ENCODE measurements around the gene PCDH15. TPM values are rescaled to one million over a fixed set of nuclear protein-coding genes. Genes with fewer than 3 reads are reported as not detected.

The PCDH15 gene
- total RNA-seq, 1 experiment from 2014 or later = 0.61 TPM

DNA sequence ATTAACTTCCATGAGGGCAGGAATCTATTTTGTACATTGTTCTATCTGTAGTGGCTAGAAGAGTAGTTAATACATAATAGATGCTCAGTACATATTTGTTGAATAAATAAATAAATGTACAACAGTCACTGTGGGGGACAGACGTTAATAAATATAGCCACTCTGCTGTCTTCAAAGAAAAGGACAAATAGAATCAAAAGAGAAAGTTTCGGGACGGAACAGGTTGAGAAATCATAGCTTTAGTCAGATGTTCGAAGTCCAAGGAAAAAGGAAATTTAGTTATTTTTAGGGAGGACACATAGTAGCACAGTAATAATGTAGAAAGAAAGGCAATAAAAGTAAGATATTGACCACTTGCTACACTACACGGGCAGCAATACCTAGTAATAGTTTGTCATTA lies 861.4 kb downstream of the PCDH15 start:
- no peak overlapping the region for H3K14ac ChIP-seq (ENCODE audit: insufficient read depth, low read length)
- DNase-seq = no peak
- H3K18ac ChIP-seq (ENCODE audit: insufficient read length, low read depth, low read length) = no peak overlapping the region
- no peaks in the 10 kb centered on the region for H3K23me2 ChIP-seq (ENCODE audit: insufficient read length, low read depth, low read length, poor library complexity, severe bottlenecking)
- Mint-ChIP-seq H3K36me3 (ENCODE audit: insufficient read depth in 1 of 3, low read depth in 3 of 3) (no peaks in the 10 kb centered on the region), H3K27ac (no peak overlapping the region), H3K9me3 (no peaks in the 10 kb centered on the region), H3K4me3 (no peak overlapping the region), H3K27me3 (ENCODE audit: low read depth) (no peaks in the 10 kb centered on the region), H3K4me1 (no peaks in the 10 kb centered on the region)
- no peak overlapping the region for H3T11ph ChIP-seq (ENCODE audit: low read length)
- H4K5ac ChIP-seq (ENCODE audit: insufficient read length, low read depth, low read length) = no peak overlapping the region
- no peaks in the 10 kb centered on the region for H3K79me2 ChIP-seq (ENCODE audit: insufficient read depth, low read length)
- H2BK20ac ChIP-seq (ENCODE audit: low read depth, low read length, poor library complexity, severe bottlenecking) = no peak overlapping the region
- no peak overlapping the region for H4K91ac ChIP-seq (ENCODE audit: insufficient read length, low read depth, low read length)
- no peak overlapping the region for H2AK5ac ChIP-seq (ENCODE audit: insufficient read length, low read length)
- H3K23ac ChIP-seq (ENCODE audit: insufficient read length, low read depth, low read length) = no peak overlapping the region
- H3K56ac ChIP-seq (ENCODE audit: insufficient read length, low read depth, low read length) = no peak overlapping the region
- H3K9ac ChIP-seq (ENCODE audit: extremely low read depth, insufficient read length, low read length) = no peak overlapping the region
- no peak overlapping the region for H2BK120ac ChIP-seq (ENCODE audit: low read depth, low read length, poor library complexity, severe bottlenecking)
- no peak overlapping the region for H4K8ac ChIP-seq (replicated peaks; ENCODE audit: insufficient read length, low read depth, low read length)
- no CpG with 5 or more reads among the region's 5 CpGs for WGBS (ENCODE audit: extremely low coverage, insufficient read length, low lambda C conversion rate)
- TF ChIP-seq, protein P1, sequence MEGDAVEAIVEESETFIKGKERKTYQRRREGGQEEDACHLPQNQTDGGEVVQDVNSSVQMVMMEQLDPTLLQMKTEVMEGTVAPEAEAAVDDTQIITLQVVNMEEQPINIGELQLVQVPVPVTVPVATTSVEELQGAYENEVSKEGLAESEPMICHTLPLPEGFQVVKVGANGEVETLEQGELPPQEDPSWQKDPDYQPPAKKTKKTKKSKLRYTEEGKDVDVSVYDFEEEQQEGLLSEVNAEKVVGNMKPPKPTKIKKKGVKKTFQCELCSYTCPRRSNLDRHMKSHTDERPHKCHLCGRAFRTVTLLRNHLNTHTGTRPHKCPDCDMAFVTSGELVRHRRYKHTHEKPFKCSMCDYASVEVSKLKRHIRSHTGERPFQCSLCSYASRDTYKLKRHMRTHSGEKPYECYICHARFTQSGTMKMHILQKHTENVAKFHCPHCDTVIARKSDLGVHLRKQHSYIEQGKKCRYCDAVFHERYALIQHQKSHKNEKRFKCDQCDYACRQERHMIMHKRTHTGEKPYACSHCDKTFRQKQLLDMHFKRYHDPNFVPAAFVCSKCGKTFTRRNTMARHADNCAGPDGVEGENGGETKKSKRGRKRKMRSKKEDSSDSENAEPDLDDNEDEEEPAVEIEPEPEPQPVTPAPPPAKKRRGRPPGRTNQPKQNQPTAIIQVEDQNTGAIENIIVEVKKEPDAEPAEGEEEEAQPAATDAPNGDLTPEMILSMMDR (conservative IDR thresholded peaks at IDR 0.05) = no peak
- no peak overlapping the region for H2BK12ac ChIP-seq (ENCODE audit: insufficient read length, low read depth, low read length)
- H3K27ac ChIP-seq (ENCODE audit: insufficient read length, low read depth, low read length) = no peak overlapping the region
- H3K4me2 ChIP-seq (ENCODE audit: insufficient read depth, insufficient read length, low read length) = no peak overlapping the region
- H3K79me1 ChIP-seq (ENCODE audit: insufficient read depth, low read depth, low read length, poor library complexity, severe bottlenecking) = no peaks in the 10 kb centered on the region
- no peaks in the 10 kb centered on the region for H3K27me3 ChIP-seq (ENCODE audit: insufficient read depth, low read length)
- no peak overlapping the region for H2AFZ ChIP-seq (ENCODE audit: low read length)
- H4K20me1 ChIP-seq (ENCODE audit: control insufficient read depth, insufficient read depth, insufficient read length) = no peaks in the 10 kb centered on the region
- H3K4me1 ChIP-seq (ENCODE audit: insufficient read depth, low read length) = no peaks in the 10 kb centered on the region
- no peaks in the 10 kb centered on the region for H3K9me3 ChIP-seq (ENCODE audit: control insufficient read depth, low read depth, low read length)
- H2BK15ac ChIP-seq (ENCODE audit: low read depth, low read length) = no peak overlapping the region
- H3K4ac ChIP-seq (ENCODE audit: low read depth, low read length) = no peak overlapping the region
- no peak overlapping the region for H2BK5ac ChIP-seq (ENCODE audit: insufficient read length, low read length)

Measured in H9 (cell line).